Loucy (cell line): ENCODE measurements around the gene TREX2.

Experiments used
- H2AFZ ChIP-seq: fragments of 200-600 bp; sonication (generic); 2 replicates; pipeline ENCODE4 v1.6.0; 2016; ENCODE audit warnings: antibody characterized with exemption, mild to moderate bottlenecking, low read length, moderate library complexity
- H3F3A ChIP-seq: fragments of 200-600 bp; 2 replicates; pipeline ENCODE4 v1.6.0; 2016; ENCODE audit warnings: antibody characterized with exemption, low read depth, mild to moderate bottlenecking
- H3K27me3 ChIP-seq: fragments of 200-600 bp; sonication (generic); 2 replicates; pipeline ENCODE4 v1.6.1; 2014; ENCODE audit warnings: low read length, mild to moderate bottlenecking; ENCODE audit not compliant: insufficient read depth, poor library complexity, severe bottlenecking
- H3K36me3 ChIP-seq: fragments of 200-600 bp; sonication (generic); 2 replicates; pipeline ENCODE4 v1.6.1; 2016; ENCODE audit warnings: low read length; ENCODE audit not compliant: insufficient read depth
- H3K4me1 ChIP-seq: fragments of 200-600 bp; sonication (generic); 2 replicates; pipeline ENCODE4 v1.5.1; 2014; ENCODE audit warnings: low read length, mild to moderate bottlenecking; ENCODE audit not compliant: insufficient read depth, poor library complexity, severe bottlenecking
- H3K4me2 ChIP-seq: fragments of 200-600 bp; sonication (generic); 2 replicates; pipeline ENCODE4 v1.6.0; 2014; ENCODE audit warnings: antibody characterized with exemption, low read length, low read depth, mild to moderate bottlenecking; ENCODE audit not compliant: poor library complexity, severe bottlenecking
- H3K4me3 ChIP-seq: fragments of 200-600 bp; sonication (generic); 2 replicates; pipeline ENCODE4 v1.5.1; 2014; ENCODE audit warnings: low read length, mild to moderate bottlenecking, mixed read lengths; ENCODE audit not compliant: poor library complexity, severe bottlenecking
- H3K79me2 ChIP-seq: fragments of 200-600 bp; sonication (generic); 2 replicates; pipeline ENCODE4 v1.6.1; 2014; ENCODE audit warnings: low read length; ENCODE audit not compliant: insufficient read depth
- H3K9ac ChIP-seq: fragments of 200-600 bp; sonication (generic); 2 replicates; pipeline ENCODE4 v1.6.0; 2014; ENCODE audit warnings: mild to moderate bottlenecking, low read depth, low read length, moderate library complexity; ENCODE audit not compliant: poor library complexity, severe bottlenecking
- H3K9me2 ChIP-seq: fragments of 200-600 bp; sonication (generic); replicated peaks from 2 replicates; pipeline ENCODE4 v1.6.1; 2016; ENCODE audit warnings: low read depth, low read length, mixed read lengths
- H3K9me3 ChIP-seq: fragments of 200-600 bp; sonication (generic); 2 replicates; pipeline ENCODE4 v1.6.1; 2014; ENCODE audit warnings: mild to moderate bottlenecking, antibody characterized with exemption, low read length, low read depth; ENCODE audit not compliant: insufficient read depth
- H4K20me1 ChIP-seq: fragments of 200-600 bp; sonication (generic); 2 replicates; pipeline ENCODE4 v1.6.0; 2014; ENCODE audit warnings: antibody characterized with exemption, low read length, mild to moderate bottlenecking; ENCODE audit not compliant: insufficient read depth, poor library complexity, severe bottlenecking
- CTCF ChIP-seq: fragments of 200-600 bp; sonication (generic); conservative IDR thresholded peaks from 2 replicates; pipeline ENCODE4 v1.5.1; 2014; ENCODE audit warnings: mild to moderate bottlenecking, antibody characterized with exemption, low read length
- EZH2phosphoT487 ChIP-seq: fragments of 200-600 bp; IDR thresholded peaks from 2 replicates; pipeline ENCODE4 v1.6.1; 2018; ENCODE audit warnings: antibody characterized with exemption, mild to moderate bottlenecking, moderate library complexity, borderline replicate concordance

The TREX2 gene

GRCh38 chrX:153440556-153441135 lies 5.2 kb downstream of the TREX2 start:
- no peaks in the 10 kb centered on the region for H3K36me3 ChIP-seq
- H3F3A ChIP-seq = no peaks in the 10 kb centered on the region
- H3K4me3 ChIP-seq = no peak overlapping the region
- no peak overlapping the region for H3K4me2 ChIP-seq
- no peaks in the 10 kb centered on the region for H3K9me3 ChIP-seq
- H3K27me3 ChIP-seq = no peaks in the 10 kb centered on the region
- no peaks in the 10 kb centered on the region for H4K20me1 ChIP-seq
- no peak overlapping the region for H2AFZ ChIP-seq
- no peaks in the 10 kb centered on the region for H3K9me2 ChIP-seq
- TF ChIP-seq CTCF = no peak
- H3K79me2 ChIP-seq = no peaks in the 10 kb centered on the region
- H3K9ac ChIP-seq = no peak overlapping the region
- H3K4me1 ChIP-seq = no peaks in the 10 kb centered on the region

GRCh38 chrX:153439977-153440376 lies 5.9 kb downstream of the TREX2 start:
- TF ChIP-seq CTCF (no peak), EZH2phosphoT487 (no peak)
- Histone ChIP-seq H3K9me3 (no peaks in the 10 kb centered on the region), H3K9me2 (no peaks in the 10 kb centered on the region)

GRCh38 chrX:153438532-153438931 lies 7.3 kb downstream of the TREX2 start:
- TF ChIP-seq EZH2phosphoT487 = no peak
- peak; percentile 45 for TF ChIP-seq CTCF
- no peak overlapping the region for H3K4me2 ChIP-seq
- no peaks in the 10 kb centered on the region for H3K9me2 ChIP-seq
- no peaks in the 10 kb centered on the region for H3K27me3 ChIP-seq
- H3K9ac ChIP-seq = no peak overlapping the region
- H3K4me3 ChIP-seq = no peak overlapping the region
- H4K20me1 ChIP-seq = no peaks in the 10 kb centered on the region
- no peaks in the 10 kb centered on the region for H3K4me1 ChIP-seq
- peak overlapping the region; percentile 64; the same call in 1 of the 2 replicates for H2AFZ ChIP-seq
- no peaks in the 10 kb centered on the region for H3F3A ChIP-seq
- H3K79me2 ChIP-seq = no peaks in the 10 kb centered on the region
- H3K36me3 ChIP-seq = no peaks in the 10 kb centered on the region
- H3K9me3 ChIP-seq = no peaks in the 10 kb centered on the region

More at GRCh38 chrX:153439977-153440376, 5.9 kb downstream of the TREX2 start:
- Histone ChIP-seq H3K36me3 (no peaks in the 10 kb centered on the region), H3K4me2 (no peak overlapping the region), H3K4me1 (no peaks in the 10 kb centered on the region), H3K4me3 (no peak overlapping the region), H3F3A (no peaks in the 10 kb centered on the region), H2AFZ (no peak overlapping the region), H4K20me1 (no peaks in the 10 kb centered on the region), H3K79me2 (no peaks in the 10 kb centered on the region), H3K27me3 (no peaks in the 10 kb centered on the region), H3K9ac (no peak overlapping the region)
